Regular cardiac myocyte (primary cell): ENCODE measurements around the gene RWDD2A. TPM values are rescaled to one million over a fixed set of nuclear protein-coding genes. Genes with fewer than 3 reads are reported as not detected.

Experiments
- total RNA-seq: library from RNA; depleted of rRNA; stranded (reverse); fragments of >200 nt; gene quantifications from 2 replicates; pipeline ENCODE4 v1.2.3, GENCODE V29; 2014

The RWDD2A gene
- total RNA-seq, result 3.6 and 4.5 TPM in 2 replicates

DNA sequence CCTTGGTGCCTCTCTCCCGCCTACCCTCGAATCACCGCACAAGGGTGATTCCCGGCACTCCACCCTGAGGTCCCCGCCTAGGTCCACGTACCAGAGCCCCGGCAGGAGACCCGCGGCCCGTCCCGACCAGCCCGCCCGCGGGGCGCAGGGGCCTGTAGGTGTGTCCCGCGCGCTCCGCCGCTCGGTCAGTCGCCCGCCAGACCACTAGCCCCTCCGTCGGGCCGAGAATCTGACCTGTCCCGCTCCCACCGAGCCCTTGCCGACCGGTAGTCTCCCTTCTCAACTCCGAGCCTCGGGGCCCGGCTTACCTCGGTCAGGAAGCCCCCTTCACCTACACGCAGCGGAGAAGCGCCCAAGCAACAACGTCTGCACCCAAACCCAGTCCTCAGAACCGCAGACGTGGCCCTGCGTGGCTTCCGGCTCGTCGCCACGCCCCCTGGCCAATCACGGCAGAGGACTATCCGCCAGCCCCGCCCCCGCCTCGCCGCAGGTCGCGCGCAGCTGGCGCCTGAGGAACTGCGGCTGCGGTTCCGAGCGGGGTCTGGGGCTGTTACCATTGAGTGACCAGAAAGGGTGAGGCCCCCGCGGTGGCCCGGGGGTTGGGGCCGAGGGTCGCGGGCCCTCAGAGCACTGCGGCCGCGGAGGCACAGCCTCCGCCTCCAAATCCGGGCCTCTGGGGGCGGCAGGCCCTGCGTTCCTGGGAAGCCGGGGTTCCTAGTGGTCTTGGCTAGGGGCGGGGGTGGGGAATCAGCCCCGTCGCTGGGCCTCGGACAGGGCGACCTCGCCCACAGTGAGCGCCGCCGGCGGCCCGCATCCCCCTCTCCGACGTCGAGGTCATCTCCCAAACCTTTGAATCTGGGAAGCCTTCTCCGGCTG is at the start of gene RWDD2A, which contains the start of gene PGM3:
Gene RWDD2A, plus strand, starts transcription at position 487 of the 876 bp plus-strand sequence. CDS start 1,095 bp downstream, outside the sequence.
Gene PGM3, minus strand, starts transcription at position 395 of the 876 bp plus-strand sequence. CDS start 2,253 bp downstream, outside the sequence.

Other genes starting within 250 kb of the RWDD2A start
- 5.6 and 12.4 TPM in 2 replicates for gene UBE3D, start 127.5 kb upstream of the RWDD2A start, total RNA-seq
- 28.0 and 35.8 TPM in 2 replicates for gene DOP1A, start 125.7 kb upstream of the RWDD2A start, total RNA-seq
- 158 and 165 TPM in 2 replicates for gene PGM3, start 92 bp upstream of the RWDD2A start, total RNA-seq
- 9.9 and 11.3 TPM in 2 replicates for gene ME1, start 237.7 kb downstream of the RWDD2A start, total RNA-seq